Natural killer cell treated with Interleukin-12 subunit alpha and Interleukin-12 subunit beta and Interleukin-15 and Interleukin-18, amount 100 ng/mL, for 72 hours (primary cell): ENCODE data around the gene SNTG2. TPM values are rescaled to one million over a fixed set of nuclear protein-coding genes. Genes with fewer than 3 reads are reported as not detected.

Source experiments
- ATAC-seq, 2 donors: fragments of 150-1000 bp; cut with Tn5 transposase in 1 of 2; sonication (Bioruptor Pico), chemical (Tn5 transposase) in 1 of 2; 2 replicates each; pipeline ENCODE4 v1.10.0; 2021
- DNase-seq: peaks from one replicate; pipeline ENCODE4 v3.0.0; 2022; ENCODE audit warnings: low spot score
- H3K27ac Mint-ChIP-seq, 2 donors: 1 replicate in 1 of 2; 2 replicates in 1 of 2; pipeline ENCODE4 v1.8.0; 2022; ENCODE audit warnings: mixed read lengths in 2 of 2, mild to moderate bottlenecking in 1 of 2, moderate library complexity in 1 of 2
- H3K27me3 Mint-ChIP-seq, 2 donors: 1 replicate in 1 of 2; 2 replicates in 1 of 2; pipeline ENCODE4 v1.8.0; 2022; ENCODE audit warnings: mixed read lengths in 2 of 2
- H3K36me3 Mint-ChIP-seq: one replicate; pipeline ENCODE4 v1.8.0; 2022; ENCODE audit warnings: mixed read lengths
- H3K4me1 Mint-ChIP-seq, 2 donors: 1 replicate in 1 of 2; 2 replicates in 1 of 2; pipeline ENCODE4 v1.8.0; 2022; ENCODE audit warnings: low read depth in 2 of 2, mixed read lengths in 2 of 2, mild to moderate bottlenecking in 1 of 2
- H3K4me3 Mint-ChIP-seq: one replicate; pipeline ENCODE4 v1.8.0; 2022; ENCODE audit warnings: mixed read lengths
- H3K9me3 Mint-ChIP-seq: 2 replicates; pipeline ENCODE4 v1.8.0; 2022; ENCODE audit warnings: mixed read lengths
- total RNA-seq, 2 donors: library from RNA; stranded (reverse); gene quantifications; one replicate each; pipeline ENCODE4 v1.2.3, GENCODE V29; 2022

Gene SNTG2
- total RNA-seq, 2 donors from 2014 or later = 0.31 TPM; not detected in 1

DNA sequence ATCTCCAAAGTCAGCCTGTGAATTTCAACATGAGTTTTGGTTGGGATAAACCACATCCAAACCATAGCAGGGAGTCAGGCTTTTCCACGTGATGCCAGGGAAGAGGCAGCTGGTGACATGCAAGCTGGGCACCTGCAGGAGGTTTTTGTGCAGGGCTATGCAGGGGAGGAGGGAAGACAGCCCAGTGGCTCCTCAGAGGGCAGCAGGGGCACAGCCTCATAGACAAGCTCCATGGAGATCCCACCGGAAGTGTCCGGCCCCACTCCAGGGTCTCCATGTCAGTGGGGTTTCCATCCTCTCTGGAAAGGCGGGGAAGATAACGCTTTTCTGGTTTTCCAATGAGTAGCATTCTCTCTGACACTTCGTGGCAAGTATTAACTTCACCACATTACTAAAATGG is 327.0 kb downstream of the SNTG2 start:
- H3K27me3 Mint-ChIP-seq = peaks cover 11 to 32% of the 10 kb centered on the region in 2 donors
- ATAC-seq = no peak
- no peak overlapping the region for H3K4me3 Mint-ChIP-seq
- no peak overlapping the region for H3K27ac Mint-ChIP-seq
- H3K9me3 Mint-ChIP-seq = no peaks in the 10 kb centered on the region
- DNase-seq = no peak
- H3K4me1 Mint-ChIP-seq = no peaks in the 10 kb centered on the region
- H3K36me3 Mint-ChIP-seq = no peaks in the 10 kb centered on the region

DNA sequence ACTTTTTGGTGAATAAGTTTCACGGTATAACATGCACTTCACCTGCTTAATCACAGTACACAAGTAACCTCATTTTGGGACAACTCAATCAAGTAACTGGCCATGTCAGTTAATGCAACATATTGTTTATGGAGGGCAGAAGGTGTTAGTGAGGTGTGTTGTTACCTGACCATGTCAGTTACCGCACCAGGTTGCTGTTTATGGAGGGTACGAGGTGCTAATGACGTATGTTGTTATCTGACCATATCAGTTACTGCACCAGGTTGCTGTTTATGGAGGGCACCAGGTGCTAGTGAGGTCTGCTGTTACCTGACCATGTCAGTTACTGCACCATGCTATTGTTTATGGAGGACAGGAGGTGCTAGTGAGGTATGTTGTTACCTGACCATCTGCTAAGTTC is 327.5 kb downstream of the SNTG2 start:
- no peaks in the 10 kb centered on the region for H3K36me3 Mint-ChIP-seq
- H3K4me3 Mint-ChIP-seq = no peak overlapping the region
- H3K4me1 Mint-ChIP-seq = no peaks in the 10 kb centered on the region
- no peaks in the 10 kb centered on the region for H3K9me3 Mint-ChIP-seq
- DNase-seq (no peak), ATAC-seq (peak in 1 of 2 donors; percentile 32)
- no peak overlapping the region for H3K27ac Mint-ChIP-seq
- H3K27me3 Mint-ChIP-seq = peaks cover 11 to 32% of the 10 kb centered on the region in 2 donors

DNA sequence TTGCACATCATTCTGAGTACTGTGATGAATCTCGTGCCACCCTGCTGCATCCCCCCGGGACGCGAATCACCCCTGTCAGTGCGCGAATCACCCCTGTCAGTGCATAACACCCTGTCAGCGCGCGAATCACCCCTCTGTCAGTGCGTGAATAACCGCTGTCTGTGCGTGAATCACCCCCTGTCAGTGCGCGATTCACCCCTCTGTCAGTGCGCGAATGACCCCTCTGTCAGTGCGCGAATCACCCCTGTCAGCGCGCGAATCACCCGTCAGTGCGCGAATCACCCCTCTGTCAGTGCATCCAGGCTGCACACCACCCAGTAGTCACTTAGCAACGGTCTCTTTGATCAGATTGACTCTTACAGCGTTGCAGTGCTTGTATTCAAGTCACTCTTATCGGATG is 328.2 kb downstream of the SNTG2 start:
- DNase-seq (no peak), ATAC-seq (no peak)
- no peak overlapping the region for H3K4me3 Mint-ChIP-seq
- no peak overlapping the region for H3K27ac Mint-ChIP-seq
- no peaks in the 10 kb centered on the region for H3K4me1 Mint-ChIP-seq
- no peaks in the 10 kb centered on the region for H3K36me3 Mint-ChIP-seq
- H3K27me3 Mint-ChIP-seq = peaks cover 11 to 31% of the 10 kb centered on the region in 2 donors
- no peaks in the 10 kb centered on the region for H3K9me3 Mint-ChIP-seq

DNA sequence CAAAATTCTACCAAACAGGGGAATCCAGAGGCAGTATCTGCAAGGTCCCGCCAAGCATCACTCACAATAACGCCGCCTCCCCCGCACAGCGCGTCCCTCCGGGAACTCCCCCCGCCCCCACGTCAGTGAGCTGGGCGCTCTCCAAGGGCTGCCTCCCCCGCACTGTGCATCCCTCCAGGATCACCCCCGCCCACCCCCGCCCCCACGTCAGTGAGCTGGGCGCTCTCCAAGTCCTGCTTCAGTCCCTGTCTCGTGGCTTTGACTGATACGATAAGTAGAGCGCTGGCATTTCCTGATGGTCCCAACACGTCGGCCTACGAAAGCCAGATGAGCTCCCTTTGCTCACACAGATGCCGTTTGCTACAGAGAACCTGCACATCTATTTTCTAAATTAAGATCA is 331.9 kb downstream of the SNTG2 start:
- ATAC-seq = no peak
- H3K4me3 Mint-ChIP-seq = no peak overlapping the region
- H3K9me3 Mint-ChIP-seq = no peaks in the 10 kb centered on the region
- no peak overlapping the region for H3K27ac Mint-ChIP-seq
- peaks cover 6 to 15% of the 10 kb centered on the region in 2 donors for H3K27me3 Mint-ChIP-seq
- no peaks in the 10 kb centered on the region for H3K4me1 Mint-ChIP-seq
- DNase-seq = no peak
- no peaks in the 10 kb centered on the region for H3K36me3 Mint-ChIP-seq

DNA sequence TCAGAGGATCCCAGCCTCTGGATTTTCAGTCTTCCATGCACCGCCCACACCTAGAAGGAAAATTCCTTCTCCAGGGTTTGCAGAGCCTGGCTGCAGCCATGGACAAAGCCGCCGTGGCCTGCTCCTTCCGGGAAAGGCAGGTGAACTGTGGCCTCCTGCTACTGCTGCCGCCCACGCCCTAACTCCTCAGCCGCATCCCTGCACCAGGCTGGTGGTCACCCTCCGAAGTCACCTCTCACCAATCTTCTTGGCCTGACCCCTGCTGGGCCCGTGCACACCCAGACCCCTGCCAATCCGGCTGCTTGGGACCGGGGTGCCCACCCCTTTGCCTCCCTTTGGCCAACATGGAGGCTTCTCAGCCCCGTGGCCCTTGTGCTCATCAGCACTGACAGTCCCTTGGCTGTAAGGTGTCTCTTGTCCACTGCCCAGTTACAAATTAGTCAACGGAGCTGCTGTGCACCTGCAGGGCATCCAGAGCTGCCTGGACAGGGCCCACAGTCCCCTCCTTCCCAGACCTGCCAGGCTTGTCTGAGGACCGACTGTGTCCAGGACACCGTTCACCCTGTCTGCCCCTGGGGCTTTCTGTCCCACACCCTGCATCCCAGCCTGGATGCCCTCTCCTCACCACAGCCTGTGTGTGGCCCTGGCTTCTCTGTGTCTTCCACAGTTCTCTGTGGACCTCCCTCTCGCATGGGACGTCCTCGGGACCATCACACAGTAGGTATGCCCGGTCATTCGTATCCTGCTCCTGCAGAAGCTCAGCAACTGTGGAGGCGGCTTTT is 332.6 kb downstream of the SNTG2 start:
- H3K4me1 Mint-ChIP-seq = no peaks in the 10 kb centered on the region
- H3K36me3 Mint-ChIP-seq = no peaks in the 10 kb centered on the region
- no peak overlapping the region for H3K27ac Mint-ChIP-seq
- H3K4me3 Mint-ChIP-seq = no peak overlapping the region
- ATAC-seq (peak; percentile 37 to 62), DNase-seq (no peak)
- no peaks in the 10 kb centered on the region for H3K9me3 Mint-ChIP-seq
- H3K27me3 Mint-ChIP-seq = peaks cover 6 to 15% of the 10 kb centered on the region in 2 donors

DNA sequence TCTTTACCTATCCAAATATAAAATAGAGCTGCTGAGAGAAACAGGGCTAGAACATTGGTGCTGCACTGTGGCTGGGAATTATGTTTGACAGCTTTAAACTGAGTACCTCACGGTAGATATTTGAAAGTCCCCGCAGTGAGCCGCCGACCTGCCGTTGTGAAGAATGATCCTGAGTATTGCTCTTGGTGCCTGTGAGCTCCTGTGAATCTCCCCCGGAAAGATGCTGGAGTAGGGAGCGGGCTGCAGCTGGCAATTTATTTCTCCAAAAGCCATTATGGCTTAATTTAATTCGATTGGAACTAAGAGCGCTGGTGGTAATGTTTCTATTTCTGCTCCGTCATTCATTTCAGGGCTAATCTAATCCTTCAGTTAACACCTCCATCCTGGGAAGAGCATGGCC is 333.2 kb downstream of the SNTG2 start:
- Mint-ChIP-seq H3K27ac (no peak overlapping the region), H3K27me3 (peaks cover 7 to 18% of the 10 kb centered on the region in 2 donors), H3K4me3 (no peak overlapping the region), H3K9me3 (no peaks in the 10 kb centered on the region), H3K4me1 (no peaks in the 10 kb centered on the region), H3K36me3 (no peaks in the 10 kb centered on the region)
- DNase-seq (no peak), ATAC-seq (no peak)

DNA sequence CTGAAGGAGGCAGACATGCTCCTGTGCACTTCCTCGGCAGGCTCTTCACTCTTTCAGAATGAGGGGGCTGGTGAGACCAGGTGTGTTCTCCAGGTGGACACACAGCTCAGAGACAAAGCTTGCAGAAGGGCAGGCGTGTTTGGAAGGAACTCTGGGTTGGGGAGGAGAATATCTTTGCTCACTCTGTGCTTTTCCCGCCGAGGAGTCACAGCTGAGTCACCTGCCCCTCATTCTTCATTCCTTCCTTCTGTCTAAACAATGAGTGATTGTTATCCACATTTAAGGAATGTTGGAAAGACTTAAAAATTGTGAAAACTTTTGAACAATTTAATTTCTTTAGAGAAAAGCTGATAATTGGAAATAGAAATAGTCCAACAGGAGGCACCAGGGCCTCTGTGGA is 336.3 kb downstream of the SNTG2 start:
- Mint-ChIP-seq H3K27me3 (peaks cover 7 to 20% of the 10 kb centered on the region in 2 donors), H3K9me3 (no peaks in the 10 kb centered on the region), H3K27ac (no peak overlapping the region), H3K36me3 (no peaks in the 10 kb centered on the region), H3K4me3 (no peak overlapping the region), H3K4me1 (no peaks in the 10 kb centered on the region)
- no peak for DNase-seq
- ATAC-seq = no peak

DNA sequence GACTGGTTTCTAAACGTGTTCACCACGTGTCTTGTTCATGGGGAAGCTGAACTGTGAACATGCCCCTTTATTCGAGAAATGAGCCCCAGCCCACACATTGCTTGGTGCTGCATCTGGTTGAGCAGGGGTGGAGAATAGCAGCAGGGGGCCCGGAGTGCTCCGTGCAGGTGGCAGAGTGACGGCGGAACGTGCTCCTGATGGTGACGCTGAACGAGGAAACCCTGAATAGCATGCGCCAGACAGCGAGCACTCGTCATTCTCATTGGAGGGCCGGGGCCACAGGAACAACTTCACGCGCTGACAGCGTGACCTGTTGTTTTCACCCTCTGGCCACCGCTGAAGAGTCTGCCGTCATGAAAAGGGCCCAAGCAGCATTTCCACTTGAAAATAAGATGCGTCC is 336.8 kb downstream of the SNTG2 start:
- Mint-ChIP-seq H3K27ac (no peak overlapping the region), H3K36me3 (no peaks in the 10 kb centered on the region)

DNA sequence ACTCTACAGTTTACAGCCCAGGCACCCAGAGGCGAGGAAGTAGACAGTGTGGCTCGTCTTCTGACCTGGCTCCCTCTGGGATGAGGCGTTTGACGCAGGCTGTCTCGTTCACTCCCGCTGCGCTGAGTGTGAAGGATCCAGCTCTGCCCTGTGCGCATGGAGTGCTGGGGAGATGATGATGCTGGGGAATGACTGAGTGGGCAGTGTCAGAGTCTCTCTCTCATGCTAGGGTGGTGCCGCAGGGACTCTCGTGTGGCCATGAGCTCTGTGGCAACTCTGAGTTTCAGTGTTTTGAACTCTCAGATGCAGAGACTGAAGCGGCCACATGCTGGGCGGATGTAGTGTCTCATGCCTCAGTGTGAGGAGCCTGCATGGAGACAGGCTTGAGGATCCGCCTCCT is 344.3 kb downstream of the SNTG2 start:
- Mint-ChIP-seq H3K36me3 (no peaks in the 10 kb centered on the region), H3K9me3 (no peaks in the 10 kb centered on the region), H3K27me3 (peaks cover 5 to 23% of the 10 kb centered on the region in 2 donors), H3K27ac (no peak overlapping the region), H3K4me1 (no peaks in the 10 kb centered on the region), H3K4me3 (no peak overlapping the region)
- no peak for ATAC-seq
- no peak for DNase-seq

More for the DNA sequence above, 336.8 kb downstream of the SNTG2 start:
- H3K9me3 Mint-ChIP-seq = no peaks in the 10 kb centered on the region
- DNase-seq (no peak), ATAC-seq (no peak)
- H3K4me3 Mint-ChIP-seq = no peak overlapping the region
- no peaks in the 10 kb centered on the region for H3K4me1 Mint-ChIP-seq
- peaks cover 7 to 25% of the 10 kb centered on the region in 2 donors for H3K27me3 Mint-ChIP-seq

DNA sequence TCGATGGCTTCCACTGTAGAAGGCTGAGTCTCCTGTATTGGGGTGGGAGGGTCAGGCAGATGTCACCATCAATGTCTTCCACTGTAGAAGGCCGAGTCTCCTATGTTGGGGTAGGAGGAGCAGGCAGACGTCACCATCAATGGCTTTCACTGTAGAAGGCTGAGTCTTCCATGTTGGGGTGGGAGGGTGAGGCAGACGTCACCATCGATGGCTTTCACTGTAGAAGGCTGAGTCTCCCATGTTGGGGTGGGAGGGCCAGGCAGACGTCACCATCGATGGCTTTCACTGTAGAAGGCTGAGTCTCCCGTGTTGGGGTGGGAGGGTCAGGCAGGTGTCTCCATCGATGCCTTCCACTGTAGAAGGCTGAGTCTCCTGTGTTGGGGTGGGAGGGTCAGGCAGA is 345.1 kb downstream of the SNTG2 start:
- Mint-ChIP-seq H3K4me3 (no peak overlapping the region), H3K36me3 (no peaks in the 10 kb centered on the region), H3K27me3 (peaks cover 3 to 21% of the 10 kb centered on the region in 2 donors), H3K9me3 (no peaks in the 10 kb centered on the region), H3K27ac (no peak overlapping the region), H3K4me1 (no peaks in the 10 kb centered on the region)
- DNase-seq (no peak), ATAC-seq (no peak)

DNA sequence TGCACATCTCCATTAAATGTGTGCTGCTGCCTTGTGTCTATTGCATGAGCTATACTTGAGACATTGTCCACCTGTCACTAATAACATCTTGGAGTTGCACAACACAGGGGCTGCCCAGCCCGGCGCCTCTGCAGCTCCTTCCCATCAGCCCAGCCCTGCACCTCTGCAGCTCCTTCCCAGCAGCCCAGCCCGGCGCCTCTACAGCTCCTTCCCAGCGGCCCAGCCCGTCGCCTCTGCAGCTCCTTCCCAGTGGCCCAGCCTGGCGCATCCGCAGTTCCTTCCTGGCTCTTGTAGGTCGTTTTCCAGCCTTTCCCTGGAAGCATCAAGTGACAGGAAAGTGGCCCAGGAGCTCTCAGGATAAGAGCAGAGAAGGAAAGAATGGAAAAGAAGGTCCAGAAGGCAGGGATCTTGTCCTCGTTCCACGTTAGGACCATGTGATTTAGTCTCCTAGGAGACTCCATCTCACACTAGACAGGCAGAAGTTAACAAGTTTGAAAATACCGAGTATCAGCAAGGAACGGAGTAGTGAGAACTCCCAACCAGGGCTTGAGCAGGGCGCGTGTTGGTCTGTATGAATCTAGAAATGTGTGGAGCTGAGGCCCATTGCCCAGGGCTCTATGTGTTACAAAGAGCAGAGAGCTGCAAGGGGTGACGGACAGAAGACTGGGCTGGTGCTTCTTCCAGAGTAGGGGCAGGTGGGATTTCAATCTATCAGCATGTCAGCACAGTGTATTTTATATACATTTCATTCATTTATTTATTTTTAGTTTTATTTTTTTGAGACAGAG is 346.9 kb downstream of the SNTG2 start:
- H3K9me3 Mint-ChIP-seq = no peaks in the 10 kb centered on the region
- no peak overlapping the region for H3K4me3 Mint-ChIP-seq
- no peak for ATAC-seq
- H3K27ac Mint-ChIP-seq = no peak overlapping the region
- H3K36me3 Mint-ChIP-seq = no peaks in the 10 kb centered on the region
- DNase-seq = no peak
- no peaks in the 10 kb centered on the region for H3K4me1 Mint-ChIP-seq
- H3K27me3 Mint-ChIP-seq = peaks cover 6 to 23% of the 10 kb centered on the region in 2 donors

DNA sequence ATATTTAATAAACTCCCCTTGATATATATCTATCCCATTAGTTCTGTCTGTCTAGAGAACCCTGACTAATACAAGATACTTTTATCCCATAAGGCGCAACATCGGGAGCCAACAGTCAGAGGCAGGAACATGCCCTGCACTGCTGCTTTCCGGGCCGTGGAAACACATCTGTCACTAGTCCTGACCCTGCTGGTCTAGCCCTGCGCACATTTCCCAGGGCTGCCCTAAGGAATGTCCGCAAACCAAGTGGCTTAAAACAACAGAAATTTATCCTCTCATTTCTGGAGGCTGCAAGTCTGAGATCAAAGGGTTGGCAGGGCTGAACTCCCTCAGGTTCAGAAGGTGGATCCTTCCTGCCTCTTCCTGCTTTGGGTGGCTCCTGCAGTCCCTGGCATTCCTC is 348.4 kb downstream of the SNTG2 start:
- no peaks in the 10 kb centered on the region for H3K9me3 Mint-ChIP-seq
- DNase-seq (no peak), ATAC-seq (no peak)
- H3K27ac Mint-ChIP-seq = no peak overlapping the region
- H3K4me1 Mint-ChIP-seq = no peaks in the 10 kb centered on the region
- H3K4me3 Mint-ChIP-seq = no peak overlapping the region
- peaks cover 11 to 22% of the 10 kb centered on the region in 2 donors for H3K27me3 Mint-ChIP-seq
- H3K36me3 Mint-ChIP-seq = no peaks in the 10 kb centered on the region

DNA sequence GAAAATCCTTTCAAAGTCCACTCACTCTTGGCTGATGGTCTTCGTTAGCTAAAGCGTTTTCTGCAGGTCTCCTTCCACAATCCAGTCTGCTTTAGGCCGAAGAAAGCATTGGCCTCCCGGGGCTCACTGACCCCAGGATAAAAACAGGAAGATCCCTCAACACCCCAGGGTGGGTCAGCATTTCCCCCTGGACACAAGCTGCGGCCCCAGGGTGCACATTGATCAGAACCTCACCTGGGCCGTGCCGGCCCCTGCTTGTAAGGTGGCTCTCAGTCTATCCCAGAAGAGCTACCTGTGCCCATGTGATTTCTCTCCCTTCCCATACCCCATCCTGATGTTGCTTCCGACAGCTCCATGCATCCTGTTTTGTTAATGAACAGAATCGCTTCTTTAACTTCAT is 349.6 kb downstream of the SNTG2 start:
- DNase-seq (no peak), ATAC-seq (peak in 1 of 2 donors; percentile 27)
- H3K36me3 Mint-ChIP-seq = no peaks in the 10 kb centered on the region
- no peak overlapping the region for H3K4me3 Mint-ChIP-seq
- no peaks in the 10 kb centered on the region for H3K9me3 Mint-ChIP-seq
- H3K27me3 Mint-ChIP-seq = peaks cover 10 to 22% of the 10 kb centered on the region in 2 donors
- no peak overlapping the region for H3K27ac Mint-ChIP-seq
- no peaks in the 10 kb centered on the region for H3K4me1 Mint-ChIP-seq

DNA sequence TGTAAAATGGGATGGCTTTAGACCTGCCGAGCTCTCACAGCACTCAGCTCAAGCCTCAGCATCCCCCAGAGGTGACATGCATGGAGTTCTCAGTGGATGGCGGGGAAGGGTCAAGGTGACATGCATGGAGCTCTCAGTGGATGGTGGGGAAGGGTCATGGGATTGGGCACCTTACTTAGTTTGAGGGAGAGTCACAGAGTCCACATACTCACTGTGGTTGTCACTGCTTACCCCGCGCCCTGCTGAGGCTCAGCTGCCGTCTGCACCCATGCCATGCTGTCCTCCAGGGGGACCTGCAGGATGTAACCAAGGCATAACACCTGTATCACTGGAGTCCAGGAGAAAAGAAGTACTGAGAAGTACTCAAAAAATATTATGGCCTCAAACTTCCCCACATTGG is 350.4 kb downstream of the SNTG2 start:
- Mint-ChIP-seq H3K27me3 (peaks cover 10 to 22% of the 10 kb centered on the region in 2 donors), H3K27ac (no peak overlapping the region), H3K4me3 (no peak overlapping the region), H3K36me3 (no peaks in the 10 kb centered on the region), H3K4me1 (no peaks in the 10 kb centered on the region), H3K9me3 (no peaks in the 10 kb centered on the region)
- ATAC-seq = no peak
- DNase-seq = no peak
